Adipose tissue (tissue), 3 donors: ENCODE results near the gene SLC35B2. TPM values are rescaled to one million over a fixed set of nuclear protein-coding genes. Genes with fewer than 3 reads are reported as not detected.
"Not testable (repeated sequence)": the region's sequence is repeated elsewhere in the genome, so short reads cannot be mapped to it uniquely, and the experiment has no call there.

ENCODE experiments used
- H3K27ac ChIP-seq: one replicate; pipeline ENCODE4 v1.5.1; 2013; ENCODE audit warnings: low read depth, low read length
- WGBS, 3 donors: extraction: QIAGEN DNeasy Blood & Tissue Kit; methylation state at CpG; one replicate each; pipeline ENCODE4 v1.1.7; 2013; 5-methylcytosine and 5-hydroxymethylcytosine counted together
- polyA plus RNA-seq, 3 donors: library from polyadenylated mRNA; stranded (reverse); fragments of 200-250 nt; gene quantifications; one replicate each; pipeline ENCODE4 v1.2.3, GENCODE V29; 2013
- donor health status: healthy with polysubstance abuse.
- donor health status: Bipolar disorder and iron deficiency.
- donor health status: healthy.

SLC35B2 gene
- polyA plus RNA-seq, 3 donors: 12.5 to 27.8 (median 26.7) TPM

DNA sequence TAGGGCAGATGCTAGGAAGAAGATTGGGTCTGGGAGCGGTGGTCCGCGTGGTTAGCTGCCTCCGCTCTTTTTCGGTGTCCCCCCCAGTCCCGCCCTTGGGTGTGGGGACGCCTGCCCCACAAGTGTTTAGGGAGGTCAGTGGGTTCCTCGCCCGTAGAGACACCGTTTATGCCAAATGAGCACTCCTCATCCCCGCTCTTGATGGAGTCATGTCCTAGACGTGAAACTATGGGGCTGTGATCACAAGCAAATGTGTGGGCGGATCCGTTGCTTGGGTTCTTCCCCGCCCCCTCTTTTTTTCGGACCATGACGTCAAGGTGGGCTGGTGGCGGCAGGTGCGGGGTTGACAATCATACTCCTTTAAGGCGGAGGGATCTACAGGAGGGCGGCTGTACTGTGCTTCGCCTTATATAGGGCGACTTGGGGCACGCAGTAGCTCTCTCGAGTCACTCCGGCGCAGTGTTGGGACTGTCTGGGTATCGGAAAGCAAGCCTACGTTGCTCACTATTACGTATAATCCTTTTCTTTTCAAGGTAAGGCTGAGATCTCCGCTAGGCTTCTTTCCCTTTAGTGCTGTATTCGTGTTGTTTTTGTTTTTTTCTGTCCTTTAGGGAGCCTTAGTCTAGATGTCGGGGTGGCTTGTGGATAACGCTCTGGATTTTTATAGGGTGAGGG is 10.5 kb downstream of the SLC35B2 start, which contains the start of gene HSP90AB1:
Gene HSP90AB1, plus strand, starts transcription at position 439 of the 675 bp plus-strand sequence. CDS start 1,529 bp downstream, outside the sequence.
- H3K27ac ChIP-seq: peak within 1 kb of the TSS; percentile 86
- 0 to 1% (median 1%) methylated on average over 34 of the region's 34 CpGs for WGBS, 3 donors

DNA sequence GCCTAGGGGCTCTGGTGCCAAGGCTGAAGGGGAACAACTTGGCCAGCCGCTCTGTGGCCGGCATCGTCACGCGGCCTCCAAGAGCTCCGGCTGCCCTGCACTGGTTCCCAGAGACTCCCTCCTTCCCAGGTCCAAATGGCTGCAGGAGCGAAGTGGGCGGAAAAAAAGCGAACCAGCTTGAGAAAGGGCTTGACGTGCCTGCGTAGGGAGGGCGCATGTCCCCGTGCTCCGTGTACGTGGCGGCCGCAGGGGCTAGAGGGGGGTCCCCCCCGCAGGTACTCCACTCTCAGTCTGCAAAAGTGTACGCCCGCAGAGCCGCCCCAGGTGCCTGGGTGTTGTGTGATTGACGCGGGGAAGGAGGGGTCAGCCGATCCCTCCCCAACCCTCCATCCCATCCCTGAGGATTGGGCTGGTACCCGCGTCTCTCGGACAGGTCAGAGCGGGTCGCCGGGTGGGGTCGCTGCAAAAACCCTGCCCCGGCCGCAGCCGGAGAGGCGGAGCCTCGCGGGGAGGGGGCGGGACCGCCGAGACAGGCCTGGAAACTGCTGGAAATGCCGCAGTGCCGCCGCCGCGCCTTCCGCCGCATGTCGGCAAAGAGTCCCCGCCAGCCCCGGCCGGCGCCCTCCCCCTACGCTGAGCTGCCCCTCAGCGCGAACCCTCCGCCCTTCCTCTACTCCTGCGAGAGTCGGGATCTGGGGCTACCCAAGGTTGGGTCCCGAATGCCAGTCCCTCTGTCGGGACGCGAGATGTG is 11.2 kb downstream of the SLC35B2 start:
- H3K27ac ChIP-seq: peak overlapping the region; percentile 86
- WGBS, 3 donors: 0 to 1% (median 0%) methylated on average over 59 to 62 of the region's 62 CpGs

DNA sequence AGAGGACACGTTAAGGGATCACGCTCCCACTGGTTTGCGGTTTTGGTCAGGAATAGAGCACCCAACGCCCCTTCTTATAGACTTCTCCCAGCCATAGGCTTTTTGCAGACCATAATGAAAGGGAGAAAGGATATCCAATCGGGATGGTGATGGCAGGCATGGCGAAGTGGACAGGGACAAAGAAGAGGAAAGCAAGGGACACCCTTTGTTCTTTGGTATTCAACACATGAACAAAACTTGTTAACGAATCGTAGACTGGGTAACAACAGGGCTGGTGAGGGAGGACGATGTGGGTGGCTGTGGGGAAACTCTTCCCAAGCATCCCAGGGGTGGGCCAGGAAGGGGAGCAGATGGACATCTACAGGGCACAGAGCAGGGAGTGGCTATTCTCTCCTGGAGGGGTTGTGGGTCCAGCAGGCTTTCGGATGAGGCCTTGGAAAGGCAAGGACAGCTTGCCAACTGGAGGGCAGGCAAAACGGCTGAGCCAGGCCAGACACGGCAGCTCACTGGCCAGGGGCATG is 11.9 kb downstream of the SLC35B2 start:
- no peak overlapping the region for H3K27ac ChIP-seq
- WGBS, 3 donors: 68 to 77% (median 74%) methylated on average over 12 of the region's 12 CpGs

DNA sequence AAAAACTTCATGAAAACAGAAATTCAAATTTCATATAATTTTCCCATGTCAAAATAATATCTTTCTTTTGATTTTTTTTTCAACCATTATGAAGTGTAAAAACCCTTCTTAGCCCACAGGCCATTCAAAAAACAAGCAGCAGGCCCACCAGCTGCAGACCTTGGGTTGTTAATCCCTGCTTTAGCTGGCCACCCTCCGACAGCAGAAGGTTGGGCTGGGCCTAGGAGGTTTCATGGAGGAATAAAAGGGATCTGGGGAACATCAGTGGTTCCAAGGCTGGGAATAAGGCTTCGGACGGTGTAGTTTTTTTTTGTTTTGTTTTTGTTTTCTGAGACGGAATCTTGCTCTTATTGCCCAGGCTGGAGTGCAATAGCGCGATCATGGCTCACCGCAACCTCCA is 14.0 kb downstream of the SLC35B2 start:
- 92 to 94% (median 94%) methylated on average over 7 of the region's 7 CpGs for WGBS, 3 donors
- no peak overlapping the region for H3K27ac ChIP-seq

DNA sequence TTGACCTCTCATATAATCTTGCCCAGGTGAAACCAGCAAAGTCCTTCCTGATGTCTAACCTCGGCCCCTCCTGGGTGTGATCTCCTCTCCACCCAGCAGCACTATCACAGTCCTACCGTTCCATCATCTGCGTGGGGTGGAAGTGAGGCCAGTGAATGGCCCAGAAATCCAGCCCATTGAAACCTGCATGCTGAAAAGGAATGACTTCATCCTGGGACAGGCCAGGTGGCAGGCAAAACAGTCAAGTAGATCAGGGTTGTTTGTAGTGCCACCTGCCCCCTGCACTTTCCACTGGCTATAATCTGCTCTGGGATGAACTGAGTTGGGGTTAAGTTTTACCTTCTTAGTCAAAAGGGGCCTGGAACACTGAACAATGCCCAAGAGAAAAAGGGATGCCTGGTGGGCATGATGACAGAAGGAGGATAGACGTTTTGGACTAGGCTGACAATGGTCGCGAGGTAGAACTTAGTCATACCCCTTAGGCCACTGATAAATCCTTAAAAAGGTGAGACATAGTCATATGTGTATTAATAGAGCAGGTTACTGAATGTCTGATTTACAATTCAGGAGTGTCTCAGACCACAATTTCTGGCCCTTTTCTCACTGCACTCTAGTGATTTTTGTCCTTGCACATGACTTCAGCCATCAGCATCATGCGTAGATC is 18.5 kb downstream of the SLC35B2 start:
- no peak overlapping the region for H3K27ac ChIP-seq
- 84 to 87% (median 86%) methylated on average over 7 of the region's 7 CpGs for WGBS, 3 donors

DNA sequence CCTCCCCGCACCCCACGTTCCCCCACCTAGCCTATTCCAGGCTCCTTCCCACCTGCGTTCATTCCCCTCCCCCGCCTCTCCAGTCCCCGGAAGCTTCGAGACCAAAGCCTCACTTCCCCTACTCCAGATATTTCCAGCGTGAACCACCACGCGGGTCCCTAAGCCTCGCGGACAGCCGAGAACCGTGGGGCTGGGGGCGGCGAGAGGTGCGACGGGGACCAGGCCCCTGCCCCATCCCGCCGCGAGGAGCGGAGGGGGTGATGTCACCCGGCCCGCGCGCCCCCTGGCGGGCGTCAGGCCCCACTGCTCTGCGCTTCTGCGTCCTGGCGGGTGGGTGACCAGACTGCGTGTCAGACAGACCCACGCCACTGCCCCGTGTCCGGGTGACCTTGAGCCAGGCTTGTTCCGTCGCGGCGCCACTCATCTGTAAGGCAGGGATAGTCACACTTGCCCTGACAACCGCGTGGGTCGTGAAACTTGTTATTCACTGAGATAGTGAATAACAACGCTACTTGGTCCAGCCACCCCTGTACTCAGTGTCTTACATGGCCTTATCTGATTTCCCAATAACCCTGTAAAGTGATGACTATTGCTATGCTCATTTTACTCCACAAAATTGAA is 19.4 kb downstream of the SLC35B2 start:
- peak overlapping the region; percentile 84 for H3K27ac ChIP-seq
- 1 to 2% (median 2%) methylated on average over 42 of the region's 42 CpGs for WGBS, 3 donors

DNA sequence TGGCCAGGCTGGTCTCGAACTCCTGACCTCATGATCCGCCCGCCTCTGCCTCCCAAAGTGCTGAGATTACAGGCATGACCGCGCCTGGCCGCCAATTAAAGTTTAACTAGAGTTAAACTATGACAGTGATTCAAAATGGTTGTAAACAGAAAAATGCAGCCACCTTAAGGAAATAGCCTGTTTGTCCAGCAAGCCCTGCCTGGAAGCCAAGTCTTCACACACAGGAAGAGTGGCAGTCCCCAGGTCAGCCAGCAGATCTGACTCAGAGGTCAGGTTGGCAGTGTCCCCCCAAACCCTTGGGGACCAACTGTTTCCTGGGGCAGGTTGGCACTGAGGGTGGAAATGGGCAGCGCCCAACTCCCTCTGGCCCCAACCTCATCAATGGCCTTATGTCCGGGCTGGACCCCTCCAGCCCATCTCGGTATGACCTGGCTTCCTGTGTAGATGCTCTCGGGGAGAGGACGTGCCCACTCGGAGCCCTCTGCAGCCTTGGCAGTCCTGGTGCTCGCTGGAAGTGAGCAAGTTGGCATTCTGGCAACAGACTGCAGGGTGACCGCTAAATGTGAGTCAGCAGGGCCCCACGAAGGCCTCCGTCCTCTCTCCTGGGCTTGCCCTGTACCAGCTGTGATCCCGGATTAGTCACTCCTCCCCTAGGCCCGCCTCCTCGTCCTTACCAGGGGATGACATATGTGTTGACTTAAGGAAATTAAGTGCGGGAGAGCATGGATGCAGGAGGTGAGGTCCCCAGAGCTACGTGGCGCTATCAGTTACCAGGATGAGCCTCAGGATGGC is 20.1 kb downstream of the SLC35B2 start:
- 11 to 33% (median 28%) methylated on average over 22 of the region's 22 CpGs for WGBS, 3 donors
- H3K27ac ChIP-seq: peak overlapping the region; percentile 84

DNA sequence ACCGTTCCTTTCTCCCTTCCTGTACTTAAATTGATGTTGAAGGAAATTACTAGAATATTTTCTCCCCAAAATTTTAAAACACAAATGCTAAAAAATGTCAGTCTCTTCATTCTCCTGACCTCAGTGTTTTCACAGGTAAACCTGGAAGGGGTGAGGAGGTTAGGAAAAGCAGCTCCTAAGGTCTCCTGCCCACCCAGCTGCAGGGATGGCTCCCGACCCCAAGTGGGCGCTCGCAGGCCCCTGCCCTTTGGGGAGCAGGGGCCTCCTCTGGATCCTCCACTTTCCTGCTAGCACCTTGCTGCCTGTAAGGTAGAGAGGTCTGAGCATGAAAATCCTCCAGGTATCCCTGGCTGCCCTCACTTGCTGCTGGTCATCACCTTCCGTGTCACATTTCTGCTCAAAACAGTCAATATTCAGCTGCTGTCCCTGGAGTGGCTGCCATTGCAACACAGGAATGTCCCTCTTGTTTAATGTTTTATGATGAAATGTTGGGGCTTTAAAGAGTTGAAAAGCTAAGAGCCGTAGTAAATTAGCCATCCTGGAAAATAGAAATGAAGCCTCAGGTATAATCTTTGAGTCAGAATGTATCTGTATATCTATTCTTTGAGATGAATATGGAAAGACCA is 21.3 kb downstream of the SLC35B2 start:
- no peak overlapping the region for H3K27ac ChIP-seq
- WGBS, 3 donors: 74 to 82% (median 78%) methylated on average over 6 of the region's 6 CpGs

DNA sequence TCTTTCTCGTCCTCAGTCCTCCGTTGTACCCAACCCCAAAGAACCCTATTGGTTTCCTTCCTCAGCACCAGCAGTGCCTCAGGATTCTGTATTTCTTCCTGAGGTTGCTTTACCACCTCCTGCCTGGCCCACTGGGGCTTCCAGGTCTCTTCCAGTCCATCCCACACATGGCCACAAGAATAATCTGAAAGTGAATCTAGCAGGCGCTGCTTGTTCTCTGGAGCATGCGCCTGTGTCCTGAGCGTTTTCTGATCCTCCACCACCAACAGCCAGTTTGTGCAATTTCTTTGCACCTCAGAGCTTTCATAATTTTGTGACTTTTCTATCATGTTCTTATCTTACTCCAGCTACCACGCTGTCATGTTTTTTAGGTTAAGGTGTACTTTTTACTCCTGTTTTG is 22.1 kb downstream of the SLC35B2 start:
- WGBS, 3 donors: 54 to 73% (median 56%) methylated on average over 6 of the region's 6 CpGs
- H3K27ac ChIP-seq: no peak overlapping the region

DNA sequence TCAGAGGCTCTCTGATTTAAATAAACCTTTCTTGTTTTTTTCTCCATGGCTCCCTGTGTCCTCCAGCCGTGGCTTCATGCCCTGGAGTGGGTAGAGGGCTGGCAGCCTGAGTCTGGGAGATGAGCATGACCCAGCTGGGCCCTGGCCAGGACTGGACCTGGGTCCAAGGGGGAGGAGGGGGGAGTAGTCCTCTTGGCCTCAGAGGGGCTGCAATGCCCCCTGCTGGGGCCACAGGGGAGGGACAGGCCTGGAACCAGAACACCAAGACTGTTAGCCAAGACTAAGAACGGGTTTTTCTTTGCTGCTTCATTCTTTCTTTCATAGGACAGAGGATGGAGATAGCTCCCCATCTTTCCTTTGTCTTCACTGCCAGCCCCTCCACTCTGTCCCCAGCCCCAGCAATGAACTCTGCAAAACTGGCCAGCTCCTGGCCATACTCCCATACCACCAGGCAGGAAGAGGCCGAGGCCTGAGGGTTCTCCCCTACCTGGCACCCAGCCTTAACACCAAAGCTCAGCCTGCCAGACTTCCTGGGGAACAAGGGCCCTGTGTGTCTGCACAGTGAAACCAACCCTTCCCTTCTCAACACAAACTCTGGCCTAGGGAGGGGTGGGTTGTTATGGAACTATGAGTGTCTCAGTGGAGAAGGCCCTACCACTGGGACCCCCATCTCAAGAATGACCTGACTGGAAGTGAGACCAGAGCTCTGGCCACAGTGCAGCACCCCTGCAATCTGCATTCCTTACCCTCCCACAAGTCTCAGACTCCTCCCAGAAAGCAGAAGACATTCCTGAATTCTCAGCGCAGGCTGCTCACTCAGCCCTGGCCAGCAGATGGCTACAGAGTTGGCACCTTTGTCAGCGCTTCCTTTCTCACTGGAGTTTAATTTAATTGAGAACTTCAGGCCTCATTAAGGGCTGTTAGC is 23.0 kb downstream of the SLC35B2 start:
- H3K27ac ChIP-seq: no peak overlapping the region
- 28 to 44% (median 40%) methylated on average over 5 of the region's 5 CpGs for WGBS, 3 donors

DNA sequence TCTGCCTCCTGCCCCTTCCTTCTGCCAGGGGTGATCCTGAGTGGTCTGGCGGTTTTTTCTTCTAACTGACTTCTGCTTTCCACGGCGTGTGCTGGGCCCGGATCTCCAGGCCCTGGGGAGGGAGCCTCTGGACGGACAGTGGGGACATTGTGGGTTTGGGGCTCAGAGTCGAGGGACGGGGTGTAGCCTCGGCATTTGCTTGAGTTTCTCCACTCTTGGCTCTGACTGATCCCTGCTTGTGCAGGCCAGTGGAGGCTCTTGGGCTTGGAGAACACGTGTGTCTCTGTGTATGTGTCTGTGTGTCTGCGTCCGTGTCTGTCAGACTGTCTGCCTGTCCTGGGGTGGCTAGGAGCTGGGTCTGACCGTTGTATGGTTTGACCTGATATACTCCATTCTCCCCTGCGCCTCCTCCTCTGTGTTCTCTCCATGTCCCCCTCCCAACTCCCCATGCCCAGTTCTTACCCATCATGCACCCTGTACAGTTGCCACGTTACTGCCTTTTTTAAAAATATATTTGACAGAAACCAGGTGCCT is 23.7 kb downstream of the SLC35B2 start:
- 40 to 73% (median 50%) methylated on average over 14 of the region's 14 CpGs for WGBS, 3 donors
- no peak overlapping the region for H3K27ac ChIP-seq

DNA sequence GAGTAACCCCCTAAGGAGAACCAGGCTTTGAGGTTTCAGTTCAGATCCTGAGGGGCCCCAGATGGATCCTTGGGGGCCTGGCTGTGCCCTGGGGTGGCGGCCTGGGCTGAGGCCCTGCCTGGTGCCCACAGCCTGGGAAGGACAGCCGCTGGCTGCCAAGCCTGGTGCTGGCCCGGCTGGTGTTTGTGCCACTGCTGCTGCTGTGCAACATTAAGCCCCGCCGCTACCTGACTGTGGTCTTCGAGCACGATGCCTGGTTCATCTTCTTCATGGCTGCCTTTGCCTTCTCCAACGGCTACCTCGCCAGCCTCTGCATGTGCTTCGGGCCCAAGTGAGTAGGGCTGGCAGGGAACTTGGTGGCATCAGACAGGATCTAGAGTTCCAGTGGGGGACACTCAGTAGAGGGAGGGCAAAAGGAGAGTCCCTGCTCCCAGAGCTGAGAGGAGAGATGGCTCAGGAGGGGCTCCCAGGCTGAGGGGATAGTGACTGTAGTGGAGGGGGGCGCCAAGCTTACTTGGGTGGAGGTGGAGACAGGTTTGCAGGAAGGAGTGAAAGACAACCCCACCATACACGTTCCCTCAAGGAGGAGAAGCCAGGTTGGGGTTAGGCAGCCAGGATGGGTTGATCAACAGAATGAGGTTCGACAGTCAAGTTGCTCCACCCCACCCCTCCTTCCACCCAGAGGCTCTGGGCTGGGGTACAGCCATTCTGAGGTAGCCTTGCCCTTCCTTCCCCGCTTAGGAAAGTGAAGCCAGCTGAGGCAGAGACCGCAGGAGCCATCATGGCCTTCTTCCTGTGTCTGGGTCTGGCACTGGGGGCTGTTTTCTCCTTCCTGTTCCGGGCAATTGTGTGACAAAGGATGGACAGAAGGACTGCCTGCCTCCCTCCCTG is 24.4 kb downstream of the SLC35B2 start:
- 76 to 89% (median 77%) methylated on average over 16 of the region's 16 CpGs for WGBS, 3 donors
- no peak overlapping the region for H3K27ac ChIP-seq

DNA sequence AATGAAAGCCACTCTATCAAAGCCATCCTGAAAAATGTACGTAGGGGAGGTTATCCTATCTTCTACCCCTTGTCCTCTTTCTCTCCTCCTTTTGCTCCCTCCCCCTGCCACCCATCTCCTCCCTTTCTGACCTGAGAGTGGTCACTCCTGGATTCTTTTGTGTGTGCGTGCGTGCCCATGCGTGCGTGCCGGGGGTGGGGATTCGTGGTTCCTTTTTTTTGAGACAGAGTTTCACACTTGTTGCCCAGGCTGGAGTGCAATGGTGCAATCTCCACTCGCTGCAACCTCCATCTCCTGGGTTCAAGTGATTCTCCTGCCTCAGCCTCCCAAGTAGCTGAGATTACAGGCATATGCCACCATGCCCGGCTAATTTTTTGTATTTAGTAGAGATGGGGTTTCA is 25.9 kb downstream of the SLC35B2 start:
- H3K27ac ChIP-seq: not testable (repeated sequence)
- WGBS, 3 donors: 61 to 95% (median 82%) methylated on average over 9 of the region's 9 CpGs

DNA sequence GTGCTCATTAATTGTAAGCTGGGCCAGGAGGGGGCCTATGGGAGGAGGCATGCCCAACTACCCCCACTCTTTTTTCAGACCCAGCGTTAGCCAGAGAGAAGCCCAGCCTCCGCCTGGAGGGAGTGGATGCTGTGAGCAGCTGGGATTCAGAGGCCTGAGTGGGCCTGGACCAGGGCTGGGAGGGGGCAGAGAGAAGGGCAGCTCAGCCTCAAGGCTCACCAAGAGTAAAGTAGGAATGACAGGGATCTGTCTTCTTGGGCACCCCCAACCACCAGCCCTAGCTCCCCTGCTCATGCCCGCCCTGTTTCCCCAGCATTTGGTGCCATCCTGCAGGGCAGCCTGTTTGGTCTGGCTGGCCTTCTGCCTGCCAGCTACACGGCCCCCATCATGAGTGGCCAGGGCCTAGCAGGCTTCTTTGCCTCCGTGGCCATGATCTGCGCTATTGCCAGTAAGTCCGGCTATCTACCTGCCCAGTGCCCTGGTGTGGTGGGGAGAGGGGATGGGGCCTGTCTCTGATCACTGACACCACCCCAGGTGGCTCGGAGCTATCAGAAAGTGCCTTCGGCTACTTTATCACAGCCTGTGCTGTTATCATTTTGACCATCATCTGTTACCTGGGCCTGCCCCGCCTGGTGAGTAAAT is 27.2 kb downstream of the SLC35B2 start:
- H3K27ac ChIP-seq: no peak overlapping the region
- WGBS, 3 donors: 94 to 95% (median 94%) methylated on average over 10 of the region's 10 CpGs
